HL-60/S4 (cell line): Measurements from ENCODE around the gene MAP3K4.

ENCODE experiments used
- in situ Hi-C: fragments of 300-500 bp; cut with MboI; formaldehyde crosslinking; loops from 2 replicates; pipeline ENCODE4 v1.14.3; 2022; ENCODE audit warnings: low sequenced_read_pairs

The MAP3K4 gene

DNA sequence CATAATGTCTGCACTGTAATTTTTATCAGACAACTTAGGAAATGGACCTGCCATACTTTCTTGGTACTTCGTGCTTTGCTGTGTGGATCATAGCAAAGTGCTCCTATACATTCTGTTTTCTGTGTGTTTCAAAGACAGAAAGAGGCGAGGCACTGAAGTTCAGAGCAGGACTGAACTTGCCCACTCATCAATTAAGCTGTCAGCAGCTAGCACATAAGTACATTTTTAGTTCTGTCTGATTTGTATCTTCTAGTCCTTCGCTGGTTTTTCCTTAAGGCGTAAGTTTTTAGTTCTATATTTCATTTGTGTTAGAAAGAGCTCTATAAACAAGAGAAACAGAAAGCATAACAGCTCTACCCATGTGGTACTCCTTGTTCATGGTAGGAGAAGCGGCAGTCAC lies 42.1 kb downstream of the MAP3K4 start:
- in situ Hi-C loops: no loop called here

DNA sequence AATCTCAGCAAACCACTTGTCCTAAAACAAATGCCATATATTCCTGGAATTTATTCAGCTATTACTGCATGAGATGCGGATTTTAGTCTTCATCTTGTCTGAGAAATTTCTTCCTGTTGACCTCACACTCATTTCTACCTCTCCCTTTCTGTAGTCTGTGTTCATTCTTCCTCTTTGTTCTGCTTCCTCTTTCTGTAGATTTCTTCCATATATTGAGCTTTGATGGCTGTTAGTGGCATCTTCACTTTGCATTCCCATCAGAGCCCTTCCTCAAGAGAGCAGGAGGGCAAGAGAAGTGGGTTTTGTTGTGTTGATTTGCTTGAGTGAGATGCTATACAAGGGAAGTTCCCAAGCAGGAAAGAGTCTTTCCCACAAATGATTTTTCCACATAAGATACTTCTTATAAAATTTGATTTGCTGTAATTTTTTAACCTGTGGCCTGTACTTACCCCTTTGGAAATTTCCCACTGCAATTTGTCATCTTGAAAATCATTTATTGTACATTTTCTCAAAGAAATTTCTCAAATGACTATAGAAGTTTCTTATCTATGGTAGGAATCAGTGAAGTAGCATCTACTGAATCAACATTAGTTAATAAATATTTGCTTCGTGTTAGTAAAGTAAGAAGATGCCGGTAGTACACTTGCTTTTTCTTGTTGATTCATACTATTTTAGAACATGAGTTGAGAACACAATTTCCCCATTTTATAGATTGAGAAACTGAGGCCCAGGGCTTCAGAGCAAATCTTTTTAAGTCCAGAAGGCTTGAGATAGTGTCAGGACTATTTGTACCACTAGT lies 43.8 kb downstream of the MAP3K4 start:
- in situ Hi-C loops: no loop called here

DNA sequence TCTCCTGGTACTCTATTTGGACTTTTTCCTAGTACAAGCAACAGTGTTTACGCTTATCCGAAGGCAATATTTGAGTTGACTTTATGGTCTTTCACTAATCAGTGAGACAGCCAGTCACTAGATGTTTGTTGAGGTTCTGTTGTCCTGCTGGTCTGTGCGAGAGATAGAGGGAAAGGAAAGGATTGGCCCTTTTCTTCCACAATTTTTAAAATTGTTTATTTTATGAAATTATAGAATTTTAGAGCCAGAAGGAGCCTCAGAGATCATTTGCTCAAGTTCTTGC lies 44.4 kb downstream of the MAP3K4 start:
- in situ Hi-C loops: no loop called here

DNA sequence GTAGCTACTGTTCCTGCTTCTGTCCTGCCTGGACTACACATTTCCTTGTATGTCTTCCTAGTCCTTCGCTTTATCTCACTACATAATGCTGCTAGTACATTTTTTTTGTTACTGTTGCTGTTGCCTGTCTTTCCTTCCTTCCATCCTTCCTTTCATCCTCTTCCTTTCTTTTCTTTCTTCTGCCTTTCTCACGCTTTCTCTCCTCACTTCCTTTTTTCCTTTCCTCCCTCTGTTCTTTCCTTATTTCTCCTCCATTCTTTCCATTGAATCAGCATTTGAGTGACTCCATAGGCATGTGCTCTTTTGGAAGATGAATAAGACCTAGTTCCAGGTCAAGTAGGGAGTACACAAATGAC lies 46.3 kb downstream of the MAP3K4 start:
- in situ Hi-C loops: no loop called here

DNA sequence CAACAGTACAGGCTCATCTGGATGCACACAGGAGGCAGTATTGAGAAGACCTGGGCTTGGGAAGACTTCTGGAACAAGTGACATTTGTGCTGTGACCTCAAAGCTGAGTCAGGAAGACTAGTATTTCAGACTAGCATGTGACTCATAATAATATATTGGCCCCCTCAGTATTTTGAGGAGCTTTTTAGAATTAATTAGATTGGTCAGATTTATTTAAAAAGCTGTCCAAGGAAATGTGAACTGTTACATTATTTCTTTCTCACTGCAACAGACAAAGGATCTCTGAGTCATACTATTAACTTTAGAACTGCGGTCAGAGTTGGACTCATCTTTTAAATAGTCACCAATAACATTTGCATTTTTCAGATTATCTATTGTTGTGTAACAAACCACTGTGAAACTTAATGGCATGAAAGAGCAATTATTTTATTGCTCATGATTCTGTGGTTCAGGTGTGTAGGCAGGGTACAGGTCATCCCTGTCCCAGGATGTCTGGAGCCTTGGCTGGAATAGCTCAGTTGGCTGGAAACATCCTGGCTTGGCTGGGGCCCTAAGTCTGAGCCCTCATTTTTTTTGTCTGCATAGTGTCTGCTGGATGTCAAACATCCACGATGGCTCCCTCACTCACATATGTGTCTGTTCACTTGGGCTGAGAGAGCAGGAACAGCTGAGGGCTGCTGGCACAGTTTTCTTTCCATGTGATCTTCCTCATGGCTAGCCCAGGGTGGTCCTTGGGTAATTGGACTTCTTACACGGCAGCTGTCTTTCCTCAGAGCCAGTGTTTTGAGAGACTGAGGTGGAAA lies 46.9 kb downstream of the MAP3K4 start:
- in situ Hi-C loops: no loop called here

DNA sequence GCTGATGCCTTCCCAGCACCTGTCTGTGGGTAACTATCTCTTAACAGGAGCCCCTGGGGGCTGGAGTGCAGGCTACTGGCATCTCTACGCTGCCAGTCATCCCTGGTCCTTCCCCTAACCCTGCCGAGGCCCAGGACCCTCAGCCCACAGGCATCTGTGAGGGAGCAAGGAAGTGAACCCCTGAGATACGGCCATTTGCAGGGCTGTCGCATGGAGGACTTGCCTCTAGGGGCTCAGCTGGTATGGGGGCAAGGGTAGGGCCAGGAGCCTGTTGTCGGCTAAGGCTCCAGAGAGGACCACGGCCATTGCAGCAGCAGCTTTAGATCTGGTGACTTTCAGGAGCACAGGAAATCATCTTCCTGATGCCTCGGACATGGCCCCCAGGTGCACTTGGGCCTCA lies 49.7 kb downstream of the MAP3K4 start:
- in situ Hi-C loops: no loop called here

DNA sequence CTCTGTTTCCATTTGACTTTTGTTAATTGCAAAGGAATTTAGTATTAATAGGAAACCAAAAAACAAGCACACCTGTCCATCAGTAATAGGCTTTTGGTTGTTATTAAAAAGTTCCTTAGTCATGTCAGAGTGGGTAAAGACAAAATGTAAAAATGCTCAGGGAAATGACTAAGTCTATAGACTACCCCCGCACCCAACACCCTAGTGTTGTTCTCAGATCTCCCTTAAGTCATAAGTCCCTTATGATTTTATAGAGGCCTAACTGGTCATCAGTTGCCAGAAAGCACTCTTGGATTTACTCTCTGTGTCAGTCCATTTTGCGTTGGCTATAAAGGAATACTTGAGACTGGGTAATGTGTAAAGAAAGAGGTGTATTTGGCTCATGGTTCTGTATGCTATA lies 52.8 kb downstream of the MAP3K4 start:
- in situ Hi-C loops: no loop called here

DNA sequence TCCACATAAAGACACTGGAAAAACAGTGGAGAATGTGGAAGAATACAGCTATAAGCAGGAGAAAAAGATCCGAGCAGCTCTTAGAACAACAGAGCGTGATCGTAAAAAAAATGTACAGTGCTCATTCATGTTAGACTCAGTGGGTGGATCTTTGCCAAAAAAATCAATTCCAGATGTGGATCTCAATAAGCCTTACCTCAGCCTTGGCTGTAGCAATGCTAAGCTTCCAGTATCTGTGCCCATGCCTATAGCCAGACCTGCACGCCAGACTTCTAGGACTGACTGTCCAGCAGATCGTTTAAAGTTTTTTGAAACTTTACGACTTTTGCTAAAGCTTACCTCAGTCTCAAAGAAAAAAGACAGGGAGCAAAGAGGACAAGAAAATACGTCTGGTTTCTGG lies 57.1 kb downstream of the MAP3K4 start:
- in situ Hi-C loops: no loop called here

DNA sequence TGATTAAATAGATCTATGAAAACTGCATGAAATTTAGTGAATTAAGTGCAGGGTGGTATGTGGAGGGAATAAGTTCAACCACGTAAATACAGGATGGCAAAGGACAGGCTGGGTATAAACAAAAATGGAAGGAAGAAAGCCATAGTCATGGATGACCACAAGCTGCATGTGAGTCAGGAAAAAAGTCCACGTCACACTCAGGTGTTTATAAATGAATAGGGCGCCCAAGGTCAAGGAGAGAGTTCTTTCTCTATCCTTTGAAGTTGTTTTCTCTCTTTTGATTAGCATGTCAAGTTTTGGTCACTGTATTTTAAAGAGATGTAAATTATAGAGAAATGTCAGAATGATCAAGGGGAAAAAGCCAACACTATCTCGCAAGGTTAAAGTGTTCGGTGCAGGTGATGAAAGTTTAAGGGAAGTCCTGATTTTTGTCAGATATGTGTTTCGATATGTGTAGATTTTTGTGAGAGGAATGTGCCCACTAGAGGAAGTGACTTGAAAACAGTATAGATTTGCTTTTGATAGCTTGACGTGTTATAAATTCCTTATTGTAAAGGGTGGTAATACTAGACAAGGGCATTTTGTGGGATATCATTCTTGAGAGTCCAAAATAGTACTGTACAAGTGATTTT lies 58.7 kb downstream of the MAP3K4 start:
- in situ Hi-C loops: no loop called here

DNA sequence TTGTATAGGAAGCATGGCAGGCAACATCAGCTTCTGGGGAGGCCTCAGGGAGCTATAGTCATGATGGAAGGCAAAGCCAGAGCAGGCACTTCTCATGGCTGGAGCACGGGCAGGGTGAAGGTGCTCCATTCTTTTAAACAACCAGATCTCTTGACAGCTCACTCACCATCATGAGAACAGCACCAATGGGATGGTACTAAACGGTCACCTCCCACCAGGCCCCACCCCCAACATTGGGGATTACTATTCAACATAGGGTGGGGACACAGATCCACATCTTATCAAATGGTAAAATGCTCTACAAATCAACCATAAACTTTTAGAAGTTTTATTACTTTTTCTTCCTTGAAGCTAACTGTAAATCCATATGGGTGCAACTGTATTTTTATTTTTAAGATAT lies 61.5 kb downstream of the MAP3K4 start:
- in situ Hi-C loops: no loop called here

DNA sequence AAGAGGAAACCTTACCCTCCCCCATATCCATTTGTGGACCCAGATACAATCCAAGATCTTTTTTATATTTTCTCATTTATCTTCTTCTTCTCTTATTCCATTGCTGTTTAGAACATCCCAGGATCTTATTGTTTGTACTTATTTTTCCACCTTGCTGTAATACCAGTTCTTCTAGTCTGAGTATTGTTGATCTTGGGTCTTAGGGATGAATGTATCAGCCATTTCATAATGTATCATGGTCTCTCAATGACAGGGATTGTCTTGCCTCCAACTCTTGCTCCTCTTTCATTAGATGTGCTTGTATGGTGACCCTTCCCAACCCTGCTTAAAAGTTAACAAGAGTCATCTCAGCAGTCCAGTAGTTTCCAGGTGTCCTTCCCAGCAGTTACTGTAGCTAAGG lies 63.3 kb downstream of the MAP3K4 start:
- in situ Hi-C loops: no loop called here

DNA sequence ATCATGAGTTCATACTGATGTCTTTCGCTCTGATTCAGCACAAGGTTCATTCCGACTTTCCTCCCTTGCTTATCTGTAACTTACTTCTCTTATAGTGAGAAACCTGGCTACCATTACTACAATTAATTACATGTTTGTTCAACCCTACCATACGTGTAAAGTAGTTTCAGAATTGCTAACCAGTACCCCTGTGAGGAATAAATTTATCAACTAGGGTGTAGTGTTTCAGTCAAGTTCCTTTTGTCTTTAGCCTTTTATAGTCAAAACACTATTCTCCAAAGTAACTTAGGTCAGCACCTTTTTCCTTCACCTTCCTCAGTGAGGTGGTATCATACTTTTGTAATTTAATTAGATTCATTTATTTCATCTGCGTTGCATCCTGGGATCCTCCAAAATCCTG lies 64.9 kb downstream of the MAP3K4 start:
- in situ Hi-C loops: no loop called here

DNA sequence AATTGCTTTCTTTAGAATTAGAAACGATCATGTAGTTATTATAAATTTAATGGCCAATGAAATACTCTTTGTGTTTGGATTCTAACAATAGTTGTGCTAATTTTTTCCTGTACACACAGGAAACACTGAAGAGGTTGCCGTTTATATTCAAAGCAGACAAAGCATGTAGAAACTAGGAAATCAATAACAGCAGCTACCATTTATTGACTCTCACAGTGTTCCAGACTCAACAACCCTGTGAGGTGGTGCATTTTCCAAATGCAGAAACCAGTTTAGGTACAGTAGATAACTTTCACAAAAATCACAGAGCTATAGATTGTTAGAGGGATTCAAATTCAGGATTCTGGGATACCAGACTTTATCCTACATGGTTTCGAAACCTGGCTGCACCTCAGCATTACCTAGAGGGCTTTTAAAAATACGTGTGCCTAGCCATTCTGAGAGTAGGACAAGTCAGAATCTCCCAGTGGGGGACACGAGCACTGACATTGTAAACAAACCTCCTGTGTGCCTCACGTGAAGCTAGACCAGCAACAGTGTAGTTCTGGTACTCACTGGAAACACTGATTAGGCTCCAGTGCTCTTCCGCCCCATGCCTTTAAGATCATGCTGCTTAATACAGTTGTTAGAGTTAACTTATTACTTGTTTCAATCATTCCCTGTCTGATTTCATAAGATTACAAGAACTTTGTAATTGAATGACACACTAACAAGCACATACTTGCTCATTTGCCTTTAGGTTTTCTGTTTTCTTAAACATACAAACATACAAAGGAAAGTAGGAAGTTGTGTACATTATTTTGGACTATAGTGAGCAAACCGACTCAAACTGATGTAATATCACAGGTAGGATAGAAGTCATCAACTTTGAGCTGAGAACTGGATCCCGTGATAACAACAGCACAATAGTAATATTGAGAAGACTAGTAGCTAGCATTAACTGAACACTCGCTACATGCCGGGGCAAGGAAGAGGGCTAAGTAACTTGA lies 65.8 kb downstream of the MAP3K4 start:
- in situ Hi-C loops: no loop called here

DNA sequence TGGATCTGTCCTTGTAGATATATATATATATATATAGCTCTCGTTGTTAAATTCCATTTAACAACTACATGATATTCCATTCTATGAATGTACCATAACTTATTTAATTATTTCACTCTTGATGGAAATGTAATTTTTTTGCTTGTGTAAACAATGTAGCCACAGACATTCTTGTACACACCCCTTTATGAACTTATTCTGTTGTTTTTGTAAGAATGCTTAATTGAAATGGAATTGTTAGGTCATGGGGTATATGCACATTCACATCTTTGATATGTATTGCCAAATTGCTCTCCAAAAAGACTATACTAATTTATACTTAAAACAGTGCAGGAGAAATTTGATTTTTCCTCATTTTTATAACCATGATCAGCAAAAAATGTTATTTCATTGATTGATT lies 67.2 kb downstream of the MAP3K4 start:
- in situ Hi-C loops: no loop called here

DNA sequence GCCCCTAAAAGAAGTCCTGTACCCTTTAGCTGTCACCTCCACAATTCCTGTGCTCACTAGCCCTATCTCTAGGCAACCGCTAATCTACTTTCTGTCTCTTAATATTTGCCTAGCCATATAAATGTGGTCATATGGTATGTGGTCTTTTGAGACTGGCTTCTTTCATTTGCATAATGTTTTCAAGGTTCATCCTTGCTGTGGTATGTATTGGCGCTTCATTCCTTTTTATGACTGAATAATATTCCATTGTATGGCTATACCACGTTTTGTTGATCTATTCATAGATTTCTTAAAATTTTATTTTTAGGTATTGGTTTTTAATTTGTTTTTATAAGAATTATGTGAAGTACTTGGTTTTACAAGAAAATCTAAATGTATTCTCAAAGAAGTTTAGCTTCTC lies 70.0 kb downstream of the MAP3K4 start:
- in situ Hi-C loops: no loop called here

DNA sequence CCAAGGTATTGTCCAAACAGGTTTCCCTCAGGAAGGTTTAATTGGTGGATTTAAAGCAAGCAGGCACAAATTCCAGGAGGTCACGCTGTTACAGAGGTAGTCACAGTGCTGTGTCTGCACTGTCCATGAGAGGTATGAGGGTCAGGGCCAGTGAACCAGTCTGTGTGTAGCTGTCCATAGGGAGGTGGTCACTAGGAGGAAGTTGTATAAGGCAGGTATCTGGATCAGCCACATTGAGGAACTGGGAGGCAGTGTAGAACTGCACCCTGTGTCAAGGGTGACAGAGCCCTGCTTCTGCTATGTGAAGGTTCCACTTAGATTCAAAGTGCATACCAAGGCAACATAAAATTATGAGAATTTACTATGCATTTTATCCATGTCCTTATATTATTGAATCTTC lies 73.3 kb downstream of the MAP3K4 start:
- in situ Hi-C loops: no loop called here

DNA sequence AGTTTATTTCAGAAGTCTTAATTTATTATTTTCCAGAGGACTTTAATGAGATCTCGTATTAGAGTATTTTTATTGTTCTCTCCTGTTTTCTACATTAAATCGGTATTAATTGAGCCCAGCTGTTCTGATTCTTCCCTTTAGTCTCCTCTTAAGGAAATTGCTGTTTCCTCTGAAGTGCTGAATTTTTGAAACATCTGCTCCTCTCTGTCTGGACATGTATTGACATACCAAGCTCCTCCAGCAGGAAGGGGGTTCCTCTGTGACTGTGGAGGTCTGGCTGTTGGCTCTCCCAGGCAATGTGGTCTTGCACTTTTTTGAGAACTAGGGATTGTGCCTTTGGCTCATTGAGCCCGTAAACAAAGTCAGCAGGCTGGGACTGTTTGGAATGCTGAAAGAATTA lies 74.9 kb downstream of the MAP3K4 start:
- in situ Hi-C loops: no loop called here

DNA sequence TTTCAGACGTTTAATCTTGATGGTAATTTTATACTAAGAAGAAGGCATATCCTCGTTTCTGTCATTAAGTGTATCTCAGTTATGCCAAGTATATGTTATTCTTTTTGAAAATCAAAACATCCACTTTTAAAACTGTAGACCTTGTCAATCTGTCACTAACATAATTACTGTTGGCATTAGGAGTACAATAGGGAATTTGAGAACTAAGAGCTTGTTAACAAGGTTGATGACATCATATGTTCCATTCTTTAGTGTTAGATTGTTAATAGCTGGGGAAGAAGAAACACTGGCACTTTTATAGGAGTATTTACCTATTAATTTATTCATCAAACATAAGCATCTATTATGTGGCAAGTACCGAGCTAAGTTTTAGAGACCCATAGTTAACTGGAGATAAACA lies 76.2 kb downstream of the MAP3K4 start:
- in situ Hi-C loops: no loop called here

DNA sequence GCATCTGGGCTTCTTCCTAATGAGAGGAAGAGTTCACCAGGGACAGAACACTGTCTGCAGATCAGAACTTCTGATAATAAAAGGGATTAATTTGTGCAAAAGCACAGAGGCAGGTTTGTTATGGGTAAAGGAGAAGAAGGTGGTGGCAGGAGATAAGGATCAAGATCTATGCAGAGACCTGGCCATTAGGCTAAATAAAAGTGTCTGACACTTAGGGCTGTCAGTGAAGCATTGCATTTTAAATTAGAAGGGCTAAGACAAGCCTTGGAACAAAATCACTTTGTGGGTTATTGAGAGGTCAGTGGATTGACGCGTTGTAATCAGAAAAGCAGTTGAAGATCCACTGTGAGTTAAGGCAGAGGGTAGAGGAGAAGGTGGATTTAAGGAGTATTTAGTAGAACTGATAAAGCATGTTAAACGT lies 76.8 kb downstream of the MAP3K4 start:
- in situ Hi-C loops: no loop called here

DNA sequence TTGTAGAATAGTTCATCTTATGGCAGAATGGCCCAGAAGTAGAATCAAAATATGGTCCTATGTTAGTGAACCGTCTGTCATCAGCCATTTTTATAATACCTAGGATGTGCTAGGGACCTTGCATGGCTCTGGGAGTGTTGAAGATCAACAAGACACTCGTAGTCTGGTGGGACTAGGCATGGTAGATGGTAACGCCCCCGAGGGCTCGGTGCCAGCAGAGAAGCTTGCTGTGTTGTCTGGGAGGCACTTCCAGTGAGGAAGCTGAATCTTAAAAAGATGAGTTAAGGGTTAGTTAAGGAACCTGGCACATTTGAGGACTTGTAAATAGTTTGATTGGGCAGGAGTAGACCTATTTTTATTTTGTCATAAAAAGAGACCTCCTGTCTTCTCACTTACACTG lies 82.4 kb downstream of the MAP3K4 start:
- in situ Hi-C loops: no loop called here

DNA sequence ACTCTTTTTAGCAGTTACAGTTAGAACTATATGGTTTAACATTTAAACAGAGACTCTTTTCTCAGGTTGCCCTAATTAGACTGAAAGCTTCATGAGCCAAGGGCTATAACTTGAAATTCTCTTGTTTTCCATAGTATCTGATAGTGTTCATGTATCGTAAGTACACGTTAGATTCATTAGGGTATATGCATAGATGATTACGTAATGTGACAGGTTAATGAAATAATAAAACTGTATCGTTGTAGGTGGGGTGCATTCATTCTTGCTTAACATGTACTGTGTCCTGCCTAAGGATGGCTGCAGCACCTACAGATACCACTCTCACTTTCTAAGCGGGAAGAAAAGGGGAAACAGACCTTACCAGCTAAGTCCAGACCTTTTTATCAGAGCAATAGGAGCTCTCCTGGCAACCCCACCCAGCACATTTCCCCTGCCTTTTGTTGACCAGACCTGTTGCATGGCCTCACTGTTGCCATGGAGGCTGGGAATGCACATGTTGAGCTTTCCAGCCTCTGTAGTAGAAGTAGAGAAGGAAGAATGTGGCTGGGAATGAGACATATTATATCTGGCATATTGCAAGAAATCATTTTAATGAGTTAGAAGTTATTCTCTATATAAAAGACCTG lies 83.0 kb downstream of the MAP3K4 start:
- in situ Hi-C loops: no loop called here
